GM19395 (cell line): Measurements from ENCODE around the gene C11orf65.
A peak's percentile ranks its signal among the peaks of the same experiment; 100 is the strongest.

Source experiments
- ATAC-seq: cut with Tn5 transposase; IDR thresholded peaks from one replicate; pipeline ENCODE4 v1.9.1; 2021; ENCODE audit warnings: mild to moderate bottlenecking, moderate library complexity; ENCODE audit not compliant: unreplicated experiment

C11orf65 gene, protein sequence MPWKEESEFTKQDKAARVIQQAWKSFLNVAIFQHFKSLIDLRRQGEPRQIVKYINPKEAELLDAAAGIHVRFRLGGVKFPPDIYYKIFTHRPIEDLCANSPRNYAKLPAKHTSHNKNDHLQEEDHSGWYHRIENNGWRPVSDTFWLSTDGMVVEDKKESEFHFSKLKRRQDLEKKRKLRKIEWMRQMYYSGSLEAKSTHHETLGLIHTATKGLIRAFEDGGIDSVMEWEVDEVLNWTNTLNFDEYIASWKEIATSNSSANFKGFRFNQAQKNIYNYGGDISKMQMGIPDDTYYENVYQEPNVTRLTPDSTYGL

DNA sequence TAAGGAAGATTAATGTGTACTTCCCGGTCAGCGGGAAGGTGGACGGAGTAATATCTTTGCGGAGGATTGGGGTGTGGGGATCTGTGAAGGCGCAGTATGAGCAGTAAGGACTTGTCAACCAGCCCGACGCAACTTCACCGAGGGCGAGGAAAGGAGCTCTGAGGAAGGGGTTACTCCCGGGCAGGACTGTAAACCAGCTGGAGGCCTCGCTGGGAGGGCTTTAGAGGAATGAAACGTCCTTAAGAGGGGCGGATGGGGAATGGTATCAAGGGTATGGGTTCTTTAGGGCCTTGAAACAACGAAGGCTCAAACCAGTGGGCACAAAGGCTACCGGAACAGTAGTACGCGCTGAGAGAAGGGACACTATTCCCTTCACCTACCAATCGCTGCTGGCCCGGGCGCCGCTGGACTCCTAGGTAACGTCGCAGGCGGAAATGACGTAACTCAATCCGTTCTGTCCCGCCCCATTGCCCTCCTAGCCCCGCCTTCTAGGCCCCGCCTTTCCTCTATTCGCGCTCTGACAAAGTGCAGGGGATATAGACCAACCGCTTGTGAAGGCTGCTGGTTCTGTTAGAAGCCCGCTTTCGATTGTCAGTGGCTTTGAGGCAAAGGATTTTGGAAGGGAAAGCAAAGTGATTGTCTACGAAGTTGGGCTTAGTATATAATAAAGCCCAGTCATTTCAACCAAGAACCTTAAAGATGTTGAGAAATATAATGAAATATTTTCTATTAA is at the start of gene C11orf65:
Gene C11orf65, minus strand, starts transcription at position 439 of the 733 bp plus-strand sequence. CDS start 5,970 bp downstream, outside the sequence.
- peak; percentile 99 for ATAC-seq

DNA sequence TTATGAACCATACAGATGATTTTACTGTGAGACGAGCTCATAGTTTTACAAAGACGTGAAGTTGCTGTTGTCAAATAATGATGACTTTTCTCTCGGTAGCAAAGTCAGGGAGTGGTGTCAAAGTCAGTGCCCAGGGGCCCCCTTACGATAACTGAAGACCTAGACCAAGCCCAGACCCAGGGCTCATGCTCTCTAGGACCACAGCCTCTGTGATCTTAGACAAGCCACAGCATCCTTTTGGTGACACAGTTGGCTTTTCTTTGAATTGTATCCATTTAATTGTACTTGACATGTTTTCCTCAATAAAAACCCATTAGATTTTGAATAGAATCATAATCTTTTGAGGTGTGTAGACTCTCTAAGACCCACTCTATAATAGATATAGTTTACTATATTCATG is 48.8 kb upstream of the C11orf65 start:
- no peak for ATAC-seq

DNA sequence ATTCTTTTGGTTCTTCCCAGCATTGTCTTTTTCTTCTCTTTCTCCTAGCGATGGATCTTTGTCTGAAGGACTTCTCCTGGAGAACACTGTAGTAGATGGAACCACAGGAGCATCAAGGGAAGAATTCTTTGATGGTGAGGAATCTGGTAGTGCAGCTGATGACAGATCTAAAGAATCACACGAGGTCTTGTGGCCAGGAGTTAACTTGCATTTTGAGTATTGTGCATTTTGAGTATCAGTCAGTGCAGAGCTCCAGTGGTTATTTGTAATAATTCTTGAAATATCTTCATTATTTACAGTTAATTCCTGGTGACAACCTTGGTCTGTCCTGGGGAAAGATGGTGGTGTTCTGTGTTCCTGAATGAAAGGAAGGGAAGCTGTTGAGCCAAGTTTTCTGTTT is 45.4 kb upstream of the C11orf65 start:
- no peak for ATAC-seq

DNA sequence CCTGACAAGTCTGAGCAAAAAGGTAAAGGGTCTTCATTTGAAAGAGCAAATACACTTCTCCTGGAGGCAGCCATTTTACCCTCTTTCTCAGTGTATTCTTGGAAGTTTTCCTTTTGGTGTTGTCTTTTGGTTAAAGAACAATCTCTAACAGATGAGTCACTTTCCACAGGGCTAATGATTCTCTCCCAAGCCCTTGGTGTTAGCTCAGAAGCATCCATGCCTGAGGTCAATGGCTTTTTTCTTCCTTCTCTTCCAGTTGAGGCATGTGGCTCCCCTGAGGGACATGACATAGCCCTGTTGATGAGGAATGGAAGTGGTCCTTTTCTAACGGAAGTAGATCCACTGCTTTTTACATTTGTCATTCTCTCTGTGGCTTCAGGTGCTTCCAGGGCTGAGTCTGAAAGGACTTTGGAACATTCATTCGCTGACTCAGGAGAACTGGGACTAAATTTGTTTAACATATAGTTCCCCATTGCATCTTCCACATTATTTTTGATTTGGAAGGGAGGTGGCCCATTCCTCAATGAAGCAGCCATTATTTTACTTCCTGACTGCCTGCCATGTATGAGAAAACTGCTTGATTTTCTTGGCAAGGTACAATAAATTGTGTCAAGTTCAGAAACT is 44.6 kb upstream of the C11orf65 start:
- ATAC-seq, result no peak

DNA sequence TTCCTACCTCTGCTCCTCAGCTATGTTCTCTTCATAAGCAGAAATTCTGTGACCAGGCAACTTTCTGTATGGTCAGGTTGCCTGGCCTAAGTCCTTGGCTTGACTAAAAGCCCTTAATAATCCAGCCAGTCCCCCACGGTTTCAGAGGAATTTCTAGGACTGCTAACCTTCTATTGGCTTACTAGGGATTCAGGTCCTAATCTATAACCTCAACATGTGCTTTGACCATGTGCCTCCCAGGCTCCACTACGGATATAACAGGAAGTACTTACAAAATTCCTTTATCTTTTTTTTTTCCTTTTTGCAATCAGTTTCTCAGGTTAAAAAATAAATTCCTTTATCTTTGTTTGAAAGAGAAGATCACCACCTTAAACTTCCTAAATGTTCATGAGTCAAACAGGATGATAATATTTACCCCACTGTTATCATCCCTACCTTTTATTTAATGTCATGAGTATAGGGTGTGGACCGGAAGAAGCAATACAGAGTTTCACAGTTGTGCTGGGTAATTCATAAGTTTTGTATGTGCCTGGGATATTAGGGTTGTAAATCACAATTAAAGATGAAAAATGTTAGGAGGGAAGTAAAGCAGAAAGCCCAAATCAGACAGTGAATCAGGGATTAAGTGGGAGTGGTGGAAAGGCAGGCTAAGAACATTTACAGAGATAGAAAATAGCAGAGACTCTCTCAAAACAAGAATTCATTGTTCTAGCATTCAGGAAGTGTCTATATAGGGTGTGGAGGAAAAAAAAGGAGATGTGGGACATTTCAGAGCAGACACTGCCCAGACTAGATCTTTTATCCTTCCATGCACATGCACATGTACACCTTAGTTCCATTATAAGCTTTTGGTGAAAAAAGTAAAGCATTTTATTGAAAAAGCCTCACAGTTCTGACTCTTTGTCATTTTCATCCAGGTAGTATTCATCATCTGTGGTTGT is 41.6 kb upstream of the C11orf65 start:
- ATAC-seq, result no peak

DNA sequence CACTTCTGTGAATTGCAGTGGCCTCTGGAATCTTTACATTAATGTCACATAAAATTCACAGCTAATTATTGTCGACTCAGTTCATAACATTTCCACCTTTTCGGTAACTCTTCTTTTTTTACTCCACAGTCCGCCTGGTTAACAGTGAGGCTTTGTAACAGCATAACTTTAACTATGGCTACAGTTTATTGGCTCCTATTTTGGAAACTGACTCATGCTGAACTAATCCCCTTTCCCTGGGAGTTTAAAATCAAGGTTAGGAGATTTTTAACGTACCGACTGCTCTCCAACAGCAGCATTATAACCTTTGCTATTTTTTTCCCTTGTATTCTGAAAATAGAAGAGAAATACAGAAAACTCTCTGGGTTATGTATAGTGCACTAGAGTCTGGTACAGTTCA is 34.1 kb upstream of the C11orf65 start:
- ATAC-seq, result no peak

DNA sequence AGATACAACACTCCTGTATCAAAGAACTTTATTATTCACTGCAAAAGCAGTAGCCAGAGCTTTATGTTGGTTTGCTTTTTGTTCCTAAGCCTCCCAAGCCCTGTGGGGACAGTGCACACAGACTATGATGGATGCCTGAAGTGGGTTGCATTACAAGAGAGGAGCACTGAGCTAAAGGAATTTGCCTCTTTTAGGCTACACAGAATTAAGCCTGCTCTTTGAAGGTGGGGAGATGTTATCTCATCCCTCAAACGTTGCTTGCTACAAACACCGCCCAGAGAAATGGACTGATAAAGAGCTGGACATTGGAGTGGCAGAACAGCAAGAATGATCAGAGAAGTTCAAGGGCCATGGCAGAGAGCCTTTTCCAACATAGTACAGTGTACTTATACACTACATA is 33.4 kb upstream of the C11orf65 start:
- ATAC-seq, result no peak

DNA sequence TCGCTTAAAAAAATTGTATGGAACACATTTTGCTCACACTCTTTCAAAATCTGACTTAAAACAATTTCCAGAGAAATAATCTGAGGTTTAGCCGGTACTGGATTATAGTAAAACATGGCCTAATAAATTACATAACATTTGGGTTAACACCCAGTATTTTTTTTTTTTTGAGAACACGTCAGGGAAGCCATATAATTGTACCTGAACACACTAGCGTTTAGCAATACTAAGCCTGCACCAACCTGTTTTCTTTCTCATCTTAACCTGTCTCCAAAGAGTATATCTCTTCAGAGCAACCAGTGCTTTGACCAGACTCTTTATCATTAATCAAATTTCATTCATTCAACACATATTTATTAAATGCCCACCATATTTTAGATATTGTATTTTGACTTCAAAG is 32.8 kb upstream of the C11orf65 start:
- no peak for ATAC-seq

DNA sequence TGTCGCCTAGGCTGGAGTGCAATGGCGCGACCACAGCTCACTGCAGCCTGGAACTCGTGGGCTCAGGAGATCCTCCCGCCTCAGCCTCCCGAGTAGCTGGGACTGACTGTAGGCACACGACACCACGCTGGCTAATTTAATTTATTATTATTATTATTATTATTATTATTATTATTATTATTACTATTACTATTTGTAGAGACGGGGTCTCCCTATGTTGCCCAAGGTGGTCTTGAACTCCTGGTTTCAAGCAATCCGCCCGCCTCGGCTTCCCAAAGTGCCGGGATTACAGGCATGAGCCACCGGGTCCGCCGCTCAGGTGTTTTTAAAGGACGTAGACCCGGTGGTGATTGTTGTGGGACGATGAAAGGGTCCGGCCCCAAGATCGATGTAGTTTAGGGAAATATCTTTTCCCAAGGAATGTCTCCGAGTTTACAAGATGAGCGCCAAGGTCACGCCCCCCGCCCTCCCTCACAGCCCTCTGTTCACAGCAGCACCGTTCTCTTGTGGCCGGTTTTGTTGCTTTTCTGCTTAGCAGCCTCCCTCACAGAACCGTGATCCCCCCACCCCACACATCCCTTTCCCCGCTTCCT is 31.6 kb upstream of the C11orf65 start:
- ATAC-seq, result peak; percentile 4

DNA sequence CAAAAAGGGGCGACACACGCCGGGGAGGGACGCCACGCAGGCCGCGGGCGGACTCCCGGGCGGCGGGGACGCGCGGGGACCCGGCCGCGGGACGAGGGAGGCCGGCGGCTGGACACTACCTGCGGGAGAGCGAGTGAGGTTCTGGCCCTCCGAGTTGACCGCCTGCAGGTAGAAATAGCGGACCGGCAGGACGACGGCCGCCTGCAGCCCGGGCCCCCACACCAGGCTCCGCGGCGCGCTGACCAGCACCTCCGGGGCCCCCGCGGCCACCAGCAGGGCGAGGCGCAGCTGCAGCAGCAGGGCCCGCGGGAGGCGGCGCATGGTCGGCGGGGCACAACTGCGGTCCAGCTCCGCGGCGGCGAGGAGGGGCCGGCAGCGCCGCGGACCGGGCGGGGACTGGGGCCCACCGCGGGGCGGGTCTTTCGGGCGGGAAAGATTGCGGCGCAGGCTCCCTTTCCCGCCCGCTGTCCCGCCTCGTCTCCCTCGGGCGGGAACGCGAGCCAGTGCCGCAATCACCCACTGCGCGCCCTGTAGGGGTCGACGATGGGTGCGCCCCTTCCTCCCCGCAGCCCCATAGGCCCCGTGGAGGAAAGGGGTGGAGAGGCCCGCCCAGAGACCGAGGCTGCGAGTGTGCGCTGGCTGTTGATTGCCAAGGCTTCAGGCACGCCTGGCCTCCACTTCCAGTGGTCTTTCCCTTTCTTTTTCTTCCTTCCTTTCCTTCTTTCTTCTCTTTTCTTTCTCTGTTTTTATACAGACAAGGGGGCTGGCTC is 30.9 kb upstream of the C11orf65 start, which contains the start of gene POGLUT3:
Gene POGLUT3, minus strand, starts transcription at position 339 of the 770 bp plus-strand sequence. Its CDS starts 18 bp downstream, at position 321.
- peak; percentile 63 for ATAC-seq

DNA sequence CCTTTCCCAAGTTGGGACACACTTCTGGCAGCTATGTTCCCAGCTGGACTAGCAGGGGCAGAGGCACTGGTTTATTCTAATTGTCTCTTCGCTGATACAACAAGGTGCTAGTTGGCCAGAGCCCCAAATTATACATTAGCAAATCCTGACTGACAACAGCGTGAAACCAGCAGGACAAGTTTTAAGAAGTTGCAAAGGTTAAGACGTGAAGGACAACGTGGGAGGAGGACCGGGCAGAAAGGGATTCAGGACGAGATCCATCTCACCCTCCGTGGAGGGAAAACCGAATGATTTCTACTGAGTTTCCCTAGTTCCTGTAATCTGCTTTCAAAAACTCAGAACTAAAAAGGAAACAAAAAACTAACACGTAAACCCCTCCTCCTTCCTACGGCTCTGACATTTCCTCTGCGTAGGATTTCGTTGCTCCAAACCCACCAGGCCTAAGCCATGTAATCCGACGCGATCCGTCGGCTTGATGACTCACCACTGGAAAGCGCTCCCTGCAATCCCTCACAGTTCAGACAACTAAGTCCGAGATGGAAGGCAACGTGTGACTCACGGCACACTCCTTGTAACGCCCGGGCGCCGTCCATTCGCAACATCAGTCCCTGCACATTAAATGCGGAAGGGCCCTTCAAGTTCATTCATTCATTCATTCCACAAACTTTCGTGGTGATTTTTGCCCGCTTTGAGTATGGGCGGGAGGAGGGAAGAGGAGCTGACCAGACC is 30.2 kb upstream of the C11orf65 start:
- ATAC-seq, result peak; percentile 60

DNA sequence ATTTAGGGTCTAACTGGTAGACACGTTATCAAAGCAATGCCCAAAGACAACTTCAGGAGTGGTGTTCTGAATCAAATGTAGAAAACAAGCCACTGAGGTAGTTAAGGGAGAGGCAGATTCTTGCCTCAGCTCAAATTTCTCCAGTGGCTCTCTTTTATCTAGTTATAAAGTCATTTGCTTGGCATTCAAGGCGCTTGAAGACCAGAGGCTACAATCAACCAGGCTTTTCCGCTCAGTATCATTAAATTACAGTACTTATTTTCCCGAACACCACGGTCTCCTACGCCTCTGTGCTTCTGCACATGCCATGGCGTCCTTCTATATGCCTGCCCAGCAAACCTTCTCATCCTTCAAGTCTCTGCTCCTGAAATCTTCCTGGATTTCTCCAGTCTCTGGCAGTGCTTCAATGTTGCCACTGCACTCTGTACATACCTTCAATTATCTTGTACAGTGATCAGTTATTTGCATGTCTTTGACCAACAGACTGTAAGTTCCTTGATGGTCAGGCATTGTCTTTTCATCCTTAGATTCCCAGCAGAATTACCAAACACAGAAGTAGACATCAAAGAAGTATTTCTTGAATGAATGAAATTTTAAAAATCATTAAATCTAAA is 29.4 kb upstream of the C11orf65 start:
- ATAC-seq, result no peak

DNA sequence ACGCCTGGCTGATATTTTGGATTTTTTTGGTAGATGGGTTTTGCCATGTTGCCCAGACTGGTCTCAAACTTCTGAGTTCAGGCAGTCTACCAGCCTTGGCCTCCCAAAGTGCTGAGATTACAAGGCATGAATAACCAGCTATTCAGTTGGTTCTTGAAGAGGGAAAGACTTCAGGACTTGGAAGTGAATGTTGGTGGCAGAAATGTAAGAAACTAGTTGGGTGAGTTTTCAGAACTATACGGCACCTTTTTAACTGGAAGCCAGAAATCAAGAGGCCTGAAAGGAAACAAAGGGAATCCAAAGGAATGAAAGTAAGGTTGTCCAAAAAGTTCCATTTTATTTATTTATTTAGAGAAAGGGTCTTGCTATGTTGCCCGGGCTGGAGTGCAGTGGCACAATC is 28.0 kb upstream of the C11orf65 start:
- ATAC-seq, result no peak

DNA sequence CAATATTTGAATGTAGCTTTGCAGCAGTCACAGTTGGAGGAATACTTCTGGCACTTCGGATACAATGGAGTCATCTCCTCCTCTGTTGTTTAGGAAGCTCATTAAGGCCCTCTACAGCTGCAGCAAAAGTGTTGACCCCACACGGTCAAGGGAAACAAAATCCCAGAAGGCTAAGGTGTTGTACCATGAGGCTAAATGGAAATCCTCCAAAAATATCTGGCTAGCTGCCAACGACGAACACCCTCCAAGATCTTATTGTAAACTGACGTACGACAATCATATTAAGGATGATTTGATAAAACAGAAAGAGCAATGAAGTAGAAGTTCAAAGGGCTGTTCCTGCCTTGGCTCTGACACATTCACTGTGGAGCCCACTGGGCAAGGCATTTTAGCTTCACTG is 26.9 kb upstream of the C11orf65 start:
- no peak for ATAC-seq

DNA sequence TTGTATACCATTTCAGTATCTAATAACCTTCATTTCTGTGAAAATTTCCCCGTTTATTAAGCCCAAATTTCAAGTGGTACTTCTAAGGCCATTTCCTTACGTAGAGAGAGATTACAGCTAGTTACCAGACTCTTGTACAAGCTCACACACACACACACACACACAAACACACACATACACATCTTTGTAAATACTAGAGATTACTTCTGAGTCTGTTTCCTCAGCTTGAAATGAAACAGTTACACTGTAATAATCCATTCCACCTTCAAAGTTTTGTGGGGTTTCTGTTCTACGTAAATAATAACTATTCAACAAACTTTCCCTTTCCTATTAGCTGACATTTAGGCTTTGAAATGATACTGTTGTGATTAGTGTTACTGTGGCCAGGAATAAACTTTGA is 24.6 kb upstream of the C11orf65 start:
- no peak for ATAC-seq

DNA sequence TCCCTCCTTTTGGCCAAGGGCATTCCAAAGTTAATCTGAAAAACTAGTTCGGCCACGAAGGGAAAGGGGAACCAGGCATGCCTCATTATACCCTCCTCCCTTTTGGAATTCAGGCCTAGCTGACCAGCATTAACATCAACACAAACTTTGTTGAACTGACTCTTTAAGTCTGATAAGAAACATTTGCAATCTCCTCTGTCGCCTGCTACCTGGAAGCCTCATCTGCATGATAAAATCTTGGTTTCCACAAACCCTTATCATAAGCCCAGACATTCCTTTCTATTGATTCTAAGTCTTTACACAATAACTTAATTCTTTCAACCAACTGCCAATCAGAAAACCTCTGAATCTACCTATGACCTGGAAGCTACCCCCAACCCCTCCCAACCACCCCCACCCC is 19.5 kb upstream of the C11orf65 start:
- no peak for ATAC-seq

DNA sequence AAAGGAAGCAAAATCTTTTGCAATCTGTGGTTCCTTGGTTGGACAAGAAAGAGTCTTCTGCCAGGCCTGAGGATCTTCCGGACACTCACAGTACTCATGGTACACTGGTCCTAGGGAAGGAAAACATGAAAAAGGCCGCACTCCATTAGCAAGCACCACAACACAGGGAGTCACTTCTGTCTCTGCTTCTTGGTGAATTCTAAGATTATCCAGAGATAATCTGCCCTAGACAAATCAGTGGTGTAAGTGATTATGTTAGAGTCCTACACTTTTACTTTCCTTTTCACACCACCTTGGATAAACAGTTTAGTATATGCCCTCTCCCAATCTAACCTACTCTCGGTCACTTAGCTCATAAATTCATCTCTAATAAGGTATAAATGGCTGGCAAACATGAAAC is 19.0 kb upstream of the C11orf65 start:
- ATAC-seq, result no peak

DNA sequence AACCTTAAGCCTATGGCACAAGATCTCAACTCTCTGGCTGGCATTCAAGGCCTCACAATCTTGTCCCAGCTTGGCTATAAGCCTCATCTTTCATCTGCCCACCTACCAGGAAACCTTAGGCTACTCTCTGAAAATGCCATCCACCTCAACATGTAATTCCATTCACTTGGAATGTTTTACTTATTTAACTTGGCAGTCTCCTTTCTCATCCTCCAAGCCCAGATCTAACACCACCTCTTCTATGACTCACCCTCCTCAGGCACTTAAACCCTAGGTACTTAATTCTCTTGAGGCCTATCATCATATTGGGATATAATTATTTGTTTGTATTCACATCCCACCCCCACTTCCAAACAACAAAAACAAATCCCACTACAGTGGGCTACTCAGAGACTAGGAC is 15.8 kb upstream of the C11orf65 start:
- no peak for ATAC-seq
